Erythroblast (primary cell): ENCODE measurements around the gene SLC38A3.

Experiments used
- GATA1 ChIP-seq: IDR thresholded peaks from 2 replicates; pipeline ENCODE4 v1.6.1; 2011; ENCODE audit warnings: low read depth, mild to moderate bottlenecking, control low read depth, low read length, moderate library complexity
- POLR2A ChIP-seq: IDR thresholded peaks from 2 replicates; pipeline ENCODE4 v1.6.1; 2011; ENCODE audit warnings: mild to moderate bottlenecking, low read length

- TF ChIP-seq POLR2A (no peak), GATA1 (no peak)
Observed at GRCh38 chr3:50212971-50213370, 7.9 kb downstream of the SLC38A3 start.
